Rectal smooth muscle tissue (tissue), 1 donor: ENCODE measurements around the gene TRIP11.

Experiments
- H3K27ac ChIP-seq: one replicate; pipeline ENCODE4 v1.7.0; 2013; ENCODE audit warnings: low read depth, low read length, inconsistent platforms
- H3K27me3 ChIP-seq: one replicate; pipeline ENCODE4 v1.7.0; 2013; ENCODE audit warnings: low read length; ENCODE audit not compliant: control insufficient read depth, insufficient read depth
- H3K36me3 ChIP-seq: one replicate; pipeline ENCODE4 v1.7.0; 2013; ENCODE audit warnings: low read length; ENCODE audit not compliant: control insufficient read depth, insufficient read depth
- H3K4me1 ChIP-seq: one replicate; pipeline ENCODE4 v1.7.0; 2013; ENCODE audit warnings: low read length; ENCODE audit not compliant: control insufficient read depth, insufficient read depth
- H3K4me3 ChIP-seq: one replicate; pipeline ENCODE4 v1.7.0; 2013; ENCODE audit warnings: low read length
- H3K9ac ChIP-seq: one replicate; pipeline ENCODE4 v1.7.0; 2013; ENCODE audit warnings: low read length

Gene TRIP11

DNA sequence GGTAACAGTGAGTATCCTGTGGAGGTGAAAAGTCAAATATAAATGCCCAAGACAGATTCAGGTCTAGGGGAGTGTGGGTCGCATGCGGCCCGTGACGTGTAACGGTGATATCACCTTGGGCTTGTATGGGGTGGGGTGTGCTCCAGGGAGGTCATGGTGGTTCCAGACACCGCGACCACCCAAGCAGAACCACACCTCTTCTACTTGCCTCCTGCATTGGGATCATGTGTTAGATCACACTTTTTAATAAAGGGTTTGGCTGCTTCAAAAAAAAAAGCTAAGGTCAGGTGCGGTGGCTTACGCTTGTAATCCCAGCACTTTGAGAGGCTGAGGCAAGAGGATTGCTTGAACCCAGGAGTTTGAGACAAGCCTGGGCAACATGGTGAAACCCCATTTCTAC lies 96.9 kb downstream of the TRIP11 start:
- Histone ChIP-seq H3K9ac (no peak overlapping the region), H3K27me3 (no peaks in the 10 kb centered on the region), H3K27ac (no peak overlapping the region), H3K36me3 (no peaks in the 10 kb centered on the region), H3K4me1 (peaks cover 4% of the 10 kb centered on the region), H3K4me3 (no peak overlapping the region)

DNA sequence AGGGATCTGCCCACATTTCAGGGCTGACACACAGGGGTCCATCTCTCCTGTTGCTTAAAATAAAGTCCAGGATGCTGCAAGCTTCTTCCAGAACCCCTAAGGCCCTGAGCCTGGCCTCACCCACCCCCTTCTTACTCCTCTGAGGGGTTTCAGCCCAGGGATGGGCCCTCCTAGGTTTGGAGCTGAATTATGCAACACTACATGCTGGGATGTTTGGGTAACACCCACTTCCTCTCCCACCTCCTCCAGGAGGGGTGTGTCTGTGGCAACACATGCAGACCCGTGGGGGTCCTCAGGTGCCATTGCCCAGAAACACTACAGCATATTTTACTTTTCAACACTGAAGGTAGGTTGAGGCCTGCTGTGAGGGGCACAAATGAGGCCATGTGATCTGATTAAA lies 97.7 kb downstream of the TRIP11 start:
- no peaks in the 10 kb centered on the region for H3K36me3 ChIP-seq
- H3K4me1 ChIP-seq: peaks cover 4% of the 10 kb centered on the region
- no peak overlapping the region for H3K4me3 ChIP-seq
- H3K9ac ChIP-seq: no peak overlapping the region
- no peaks in the 10 kb centered on the region for H3K27me3 ChIP-seq
- H3K27ac ChIP-seq: no peak overlapping the region

DNA sequence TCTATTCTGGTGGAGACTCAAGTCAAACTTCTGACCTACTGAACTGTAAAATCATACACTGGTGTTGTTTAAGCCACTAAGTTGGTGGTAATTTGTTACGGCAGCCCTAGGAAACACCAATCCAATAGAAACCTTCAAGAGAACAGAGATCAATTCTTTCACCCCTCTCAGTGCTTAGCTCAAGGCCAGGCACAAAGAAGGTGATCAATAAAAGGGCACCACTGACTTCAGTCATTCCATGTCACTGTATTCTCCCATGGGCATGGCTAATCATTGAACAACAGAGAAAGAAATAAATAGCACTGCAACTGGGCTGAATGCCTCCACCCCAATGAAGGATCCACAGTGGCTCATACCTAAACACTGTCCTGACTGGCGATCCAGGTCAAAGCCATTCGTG lies 99.7 kb downstream of the TRIP11 start:
- no peak overlapping the region for H3K4me3 ChIP-seq
- peaks cover 1% of the 10 kb centered on the region for H3K4me1 ChIP-seq
- no peaks in the 10 kb centered on the region for H3K36me3 ChIP-seq
- H3K27me3 ChIP-seq: no peaks in the 10 kb centered on the region
- no peak overlapping the region for H3K27ac ChIP-seq
- no peak overlapping the region for H3K9ac ChIP-seq

DNA sequence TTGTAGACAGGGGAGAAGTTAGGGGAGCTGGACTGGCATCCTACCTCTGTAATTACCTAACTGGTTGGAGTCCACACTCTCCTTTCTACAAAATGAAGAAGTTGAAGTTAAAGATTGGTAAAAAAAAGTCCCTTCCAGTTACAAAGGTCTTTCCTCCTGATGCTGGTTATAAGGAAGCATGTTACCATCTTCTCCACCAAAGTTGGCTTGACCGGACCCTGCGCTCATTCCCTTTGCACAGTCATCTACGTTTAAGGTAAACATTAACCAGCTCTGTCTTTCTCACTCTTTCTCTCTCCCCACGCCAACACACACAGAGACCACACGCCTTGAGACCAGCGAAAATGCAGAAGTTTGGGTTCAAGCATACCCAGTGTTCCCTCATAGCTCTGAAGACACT lies 104.3 kb downstream of the TRIP11 start:
- H3K27ac ChIP-seq: no peak overlapping the region
- H3K9ac ChIP-seq: no peak overlapping the region
- no peak overlapping the region for H3K4me3 ChIP-seq
- no peaks in the 10 kb centered on the region for H3K27me3 ChIP-seq
- no peaks in the 10 kb centered on the region for H3K4me1 ChIP-seq
- no peaks in the 10 kb centered on the region for H3K36me3 ChIP-seq

DNA sequence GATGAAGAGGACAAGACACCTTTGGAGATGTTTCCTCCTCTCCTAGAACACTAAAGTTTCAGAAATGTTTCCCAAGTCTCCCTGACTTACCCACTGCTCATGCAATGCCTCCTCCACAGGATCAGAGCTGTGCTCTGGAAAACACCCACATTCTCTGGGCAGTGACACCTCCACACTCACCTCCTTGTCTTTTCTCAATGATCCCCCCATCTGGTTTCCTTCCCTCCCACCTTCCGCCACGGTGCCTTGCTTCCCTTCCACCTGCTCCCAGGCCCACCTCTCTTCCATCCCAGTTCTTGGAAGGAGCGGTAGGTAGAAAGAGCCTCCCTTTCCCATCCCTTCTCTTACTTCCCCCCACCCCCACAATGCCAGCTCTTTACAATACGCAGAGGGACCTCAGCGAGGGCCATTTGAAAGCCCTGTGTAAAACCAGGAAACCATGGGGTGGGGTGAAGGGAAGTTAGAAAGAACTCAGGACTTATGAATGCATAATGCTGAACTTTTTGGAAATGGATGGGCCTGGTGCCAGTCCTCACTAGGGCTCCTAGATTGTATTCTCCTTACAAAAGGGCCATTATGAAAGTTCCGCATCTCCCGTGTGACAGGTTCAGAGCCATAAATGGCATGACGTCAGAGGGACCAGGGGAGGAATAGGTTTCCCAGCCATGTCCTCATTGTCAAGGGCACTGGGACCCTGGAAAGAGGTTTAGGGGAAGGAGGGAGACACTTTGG lies 105.1 kb downstream of the TRIP11 start:
- H3K4me3 ChIP-seq: no peak overlapping the region
- no peaks in the 10 kb centered on the region for H3K36me3 ChIP-seq
- no peak overlapping the region for H3K27ac ChIP-seq
- no peaks in the 10 kb centered on the region for H3K4me1 ChIP-seq
- no peaks in the 10 kb centered on the region for H3K27me3 ChIP-seq
- H3K9ac ChIP-seq: no peak overlapping the region

DNA sequence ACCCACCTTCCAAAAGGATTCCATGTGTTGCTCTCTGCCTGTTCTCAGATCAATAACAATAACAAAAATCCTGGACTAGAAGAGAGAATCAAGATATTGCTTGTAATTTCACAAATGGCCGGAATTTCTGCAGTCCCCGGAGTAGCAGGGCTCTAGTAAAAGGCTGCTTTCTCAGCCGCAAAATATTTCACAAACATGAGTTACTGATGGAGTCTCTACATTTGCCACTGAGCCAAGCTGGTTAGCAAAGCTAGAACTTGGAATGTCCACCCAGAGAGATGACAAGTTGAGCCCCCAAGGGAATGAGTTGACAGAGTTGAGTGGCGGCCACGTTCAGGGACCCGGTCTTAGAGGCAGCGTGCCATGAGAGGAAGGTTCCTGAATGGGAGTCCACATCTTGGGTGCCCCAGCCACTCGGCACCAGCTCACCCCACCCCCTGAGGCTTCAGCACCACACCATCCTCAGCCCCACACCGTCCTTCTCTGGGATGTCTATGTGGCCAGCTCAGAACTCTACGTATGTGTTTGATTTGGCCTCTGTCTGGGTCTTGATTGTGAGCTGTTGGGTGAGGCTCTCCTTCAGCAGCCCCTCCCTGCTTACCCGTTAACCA lies 108.3 kb downstream of the TRIP11 start:
- no peak overlapping the region for H3K9ac ChIP-seq
- no peak overlapping the region for H3K4me3 ChIP-seq
- H3K27me3 ChIP-seq: no peaks in the 10 kb centered on the region
- H3K27ac ChIP-seq: no peak overlapping the region
- H3K4me1 ChIP-seq: no peaks in the 10 kb centered on the region
- no peaks in the 10 kb centered on the region for H3K36me3 ChIP-seq

DNA sequence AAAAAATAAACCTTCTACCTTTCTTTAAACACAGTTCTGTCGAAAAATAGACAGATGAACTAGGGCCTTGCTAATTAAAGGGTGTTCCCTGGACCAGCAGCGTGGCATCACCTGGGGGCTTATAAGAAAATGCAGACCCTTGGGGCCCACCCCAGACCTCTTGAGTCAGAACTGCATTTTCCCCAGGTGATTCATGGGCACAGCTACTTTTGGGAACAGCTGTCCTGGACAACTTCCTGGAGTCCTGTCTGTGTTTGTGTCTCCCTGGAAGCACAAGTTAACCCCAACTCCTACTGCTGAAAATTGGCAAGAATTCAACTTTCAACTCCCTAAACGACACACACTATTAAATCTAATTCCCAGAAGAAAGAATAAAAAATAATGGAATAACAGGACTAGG lies 110.2 kb downstream of the TRIP11 start:
- H3K36me3 ChIP-seq: no peaks in the 10 kb centered on the region
- no peak overlapping the region for H3K27ac ChIP-seq
- H3K4me1 ChIP-seq: no peaks in the 10 kb centered on the region

DNA sequence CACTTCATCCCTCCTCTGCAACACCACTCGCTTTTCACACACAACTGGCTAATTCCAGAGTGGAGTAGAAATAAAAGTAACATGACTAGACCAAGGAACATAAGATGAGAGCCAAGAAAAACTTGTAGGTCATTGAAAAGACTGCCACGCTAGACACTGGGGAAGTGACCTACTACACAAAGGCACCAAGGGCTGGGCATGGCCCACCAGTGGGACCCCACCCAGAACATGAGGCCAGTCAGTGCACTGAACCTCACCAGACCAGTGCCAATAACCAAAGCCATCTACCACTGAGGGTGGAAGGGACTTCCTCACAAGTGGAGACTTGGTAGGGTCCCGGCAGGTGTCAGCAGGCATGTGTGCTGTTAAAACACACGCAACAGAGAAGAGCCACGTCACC lies 112.1 kb downstream of the TRIP11 start:
- Histone ChIP-seq H3K36me3 (no peaks in the 10 kb centered on the region), H3K27ac (no peak overlapping the region), H3K4me1 (no peaks in the 10 kb centered on the region)

More for the DNA sequence above, 110.2 kb downstream of the TRIP11 start:
- Histone ChIP-seq H3K27me3 (no peaks in the 10 kb centered on the region), H3K9ac (no peak overlapping the region), H3K4me3 (no peak overlapping the region)

DNA sequence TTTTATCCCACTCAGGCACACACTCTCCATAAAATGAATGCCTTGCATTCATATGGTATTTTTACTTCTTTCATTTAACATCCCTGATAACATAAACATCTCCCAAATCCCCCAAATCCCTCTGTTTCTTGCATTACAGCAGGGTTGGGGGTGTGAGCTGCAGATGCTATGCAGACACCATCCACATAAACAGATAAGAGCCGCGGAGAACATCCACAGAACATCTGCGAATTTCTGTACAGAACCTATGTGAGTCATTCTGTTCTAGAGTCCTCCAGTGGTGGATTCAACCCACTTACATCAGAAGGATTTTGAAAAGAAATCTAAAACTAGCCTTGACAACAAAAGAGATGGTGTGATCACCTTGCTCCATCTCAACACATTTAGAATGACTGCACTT lies 112.7 kb downstream of the TRIP11 start:
- Histone ChIP-seq H3K27me3 (no peaks in the 10 kb centered on the region), H3K4me3 (no peak overlapping the region), H3K36me3 (no peaks in the 10 kb centered on the region), H3K9ac (no peak overlapping the region), H3K27ac (no peak overlapping the region), H3K4me1 (no peaks in the 10 kb centered on the region)

More for the DNA sequence above, 112.1 kb downstream of the TRIP11 start:
- no peak overlapping the region for H3K9ac ChIP-seq
- H3K27me3 ChIP-seq: no peaks in the 10 kb centered on the region
- no peak overlapping the region for H3K4me3 ChIP-seq

DNA sequence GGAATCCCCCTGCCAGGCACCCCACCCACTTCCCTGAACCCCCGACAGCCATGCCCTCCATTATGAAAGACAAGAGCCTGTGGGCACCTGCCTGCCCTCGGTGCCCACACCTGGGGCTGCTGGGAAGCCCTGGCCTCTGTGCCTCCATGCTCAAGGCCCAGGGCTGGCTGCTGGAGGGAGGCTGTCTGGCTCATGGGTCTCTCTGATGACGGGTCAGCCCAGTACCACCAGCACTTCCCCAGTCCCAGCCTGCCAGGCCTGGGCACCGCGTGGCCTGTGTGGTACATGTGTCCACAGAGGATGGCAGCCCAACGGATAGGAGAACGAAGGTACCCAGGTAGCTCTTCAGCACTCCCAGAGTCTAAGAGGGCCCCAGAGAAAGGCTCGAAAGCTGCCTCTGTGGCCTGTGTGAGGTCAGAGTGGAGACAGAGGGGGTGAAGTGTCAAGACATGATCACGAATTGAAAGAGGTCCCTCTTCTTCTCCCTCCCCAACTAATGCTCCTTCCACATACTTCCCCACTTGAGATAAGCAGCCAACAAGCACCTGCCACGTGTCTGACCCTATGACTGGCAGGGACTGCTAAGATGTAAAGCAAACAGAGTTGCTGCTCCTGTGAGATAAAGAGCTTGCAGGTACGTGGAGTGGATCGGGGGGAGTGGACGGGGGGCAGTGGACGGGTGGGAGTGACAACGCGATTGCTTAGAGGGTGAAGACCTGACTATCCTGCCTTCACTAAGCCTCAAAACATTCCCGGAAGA lies 113.5 kb downstream of the TRIP11 start:
- H3K27me3 ChIP-seq: no peaks in the 10 kb centered on the region
- H3K4me1 ChIP-seq: no peaks in the 10 kb centered on the region
- H3K27ac ChIP-seq: no peak overlapping the region

DNA sequence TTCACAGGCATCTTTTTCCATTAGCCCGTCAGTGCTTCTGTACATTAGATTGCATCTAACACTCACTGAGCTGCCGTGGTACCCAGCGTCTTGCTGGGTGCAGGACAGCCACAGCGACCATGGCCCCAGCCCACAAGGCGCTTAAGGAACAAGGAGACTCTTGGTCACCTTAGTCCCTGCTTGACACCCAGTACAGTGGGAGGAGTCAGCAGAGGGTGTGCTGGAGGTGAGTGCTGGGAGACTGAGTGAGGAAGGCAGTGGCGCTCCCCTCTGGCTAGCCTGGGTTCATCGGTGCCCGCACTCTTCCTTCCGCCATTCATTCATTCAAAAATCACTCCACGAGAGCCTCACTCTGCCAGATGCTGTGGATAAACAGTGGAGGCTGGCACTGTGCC lies 114.1 kb downstream of the TRIP11 start:
- H3K36me3 ChIP-seq: no peaks in the 10 kb centered on the region
- H3K27ac ChIP-seq: peak overlapping the region; percentile 15
- no peaks in the 10 kb centered on the region for H3K27me3 ChIP-seq

More for the DNA sequence above, 113.5 kb downstream of the TRIP11 start:
- H3K4me3 ChIP-seq: no peak overlapping the region
- no peaks in the 10 kb centered on the region for H3K36me3 ChIP-seq
- no peak overlapping the region for H3K9ac ChIP-seq

DNA sequence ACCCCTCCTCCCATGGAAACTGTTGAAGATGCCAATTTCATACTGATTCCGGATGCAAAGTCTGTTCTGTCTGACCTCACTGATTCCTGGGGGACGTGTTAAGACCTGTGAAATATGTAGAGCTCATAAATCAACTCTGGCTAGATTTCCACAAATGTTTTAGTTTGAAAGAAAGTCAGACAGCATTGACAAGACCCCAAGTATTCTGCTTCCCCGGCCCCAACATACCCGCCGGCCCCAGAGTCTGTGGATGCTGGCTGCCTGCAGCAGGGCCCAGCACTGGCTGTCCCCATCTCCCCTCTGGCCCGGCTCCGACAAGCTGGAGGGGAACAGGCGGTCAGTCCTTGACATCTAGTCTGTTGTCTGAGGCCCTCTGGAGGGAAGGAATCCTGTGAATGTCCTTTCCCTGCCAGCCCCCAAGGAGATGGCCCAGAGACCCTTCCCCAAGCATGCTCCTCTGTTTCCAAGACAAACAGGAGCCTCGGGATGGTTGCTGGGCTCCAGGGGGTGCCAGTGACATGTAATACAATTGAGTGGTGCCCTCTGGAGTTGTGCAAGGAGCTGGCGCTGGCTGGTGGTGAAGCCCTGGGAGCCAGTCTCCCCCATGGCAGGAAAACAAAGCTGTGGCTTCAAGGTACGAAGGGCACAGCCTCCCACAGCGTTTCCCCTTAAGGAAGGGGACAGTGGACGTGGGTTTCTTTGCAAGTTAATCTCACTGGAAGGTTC lies 114.7 kb downstream of the TRIP11 start:
- Histone ChIP-seq H3K27me3 (no peaks in the 10 kb centered on the region), H3K4me3 (no peak overlapping the region), H3K9ac (no peak overlapping the region), H3K36me3 (no peaks in the 10 kb centered on the region), H3K27ac (peak overlapping the region; percentile 15), H3K4me1 (no peaks in the 10 kb centered on the region)

More for the DNA sequence above, 114.1 kb downstream of the TRIP11 start:
- H3K9ac ChIP-seq: no peak overlapping the region
- no peak overlapping the region for H3K4me3 ChIP-seq
- no peaks in the 10 kb centered on the region for H3K4me1 ChIP-seq
